ENCODE measurements around the gene GNAS.

Gene GNAS

GRCh38 chr20:58839991-58840747 is 12.3 kb upstream of the GNAS start:
- Histone ChIP-seq H3K9me3 (ENCODE audit: control insufficient read depth, low read length) (no peaks in the 10 kb centered on the region), H3K4me1 (ENCODE audit: control insufficient read depth, insufficient read depth, low read length, poor library complexity, severe bottlenecking) (no peaks in the 10 kb centered on the region), H3K4me3 (ENCODE audit: insufficient read depth, low read depth, low read length, poor library complexity, severe bottlenecking) (no peak overlapping the region), H3K27me3 (replicated peaks; ENCODE audit: control insufficient read depth, insufficient read depth, low read length, poor library complexity, severe bottlenecking) (peaks cover 9% of the 10 kb centered on the region), H3K36me3 (ENCODE audit: control insufficient read depth, insufficient read depth, low read length) (no peaks in the 10 kb centered on the region), H3K27ac (ENCODE audit: insufficient read depth, low read length, poor library complexity, severe bottlenecking) (no peak overlapping the region)
- DNase-seq = no peak

- Histone ChIP-seq H3K4me1 (ENCODE audit: control insufficient read depth, insufficient read depth, low read length, poor library complexity, severe bottlenecking) (no peaks in the 10 kb centered on the region), H3K27me3 (replicated peaks; ENCODE audit: control insufficient read depth, insufficient read depth, low read length, poor library complexity, severe bottlenecking) (peaks cover 9% of the 10 kb centered on the region), H3K9me3 (ENCODE audit: control insufficient read depth, low read length) (no peaks in the 10 kb centered on the region), H3K4me3 (ENCODE audit: insufficient read depth, low read depth, low read length, poor library complexity, severe bottlenecking) (no peak overlapping the region), H3K27ac (ENCODE audit: insufficient read depth, low read length, poor library complexity, severe bottlenecking) (no peak overlapping the region), H3K36me3 (ENCODE audit: control insufficient read depth, insufficient read depth, low read length) (no peaks in the 10 kb centered on the region)
- DNase-seq = no peak
Measured at GRCh38 chr20:58840816-58841538, 11.5 kb upstream of the GNAS start.

DNA sequence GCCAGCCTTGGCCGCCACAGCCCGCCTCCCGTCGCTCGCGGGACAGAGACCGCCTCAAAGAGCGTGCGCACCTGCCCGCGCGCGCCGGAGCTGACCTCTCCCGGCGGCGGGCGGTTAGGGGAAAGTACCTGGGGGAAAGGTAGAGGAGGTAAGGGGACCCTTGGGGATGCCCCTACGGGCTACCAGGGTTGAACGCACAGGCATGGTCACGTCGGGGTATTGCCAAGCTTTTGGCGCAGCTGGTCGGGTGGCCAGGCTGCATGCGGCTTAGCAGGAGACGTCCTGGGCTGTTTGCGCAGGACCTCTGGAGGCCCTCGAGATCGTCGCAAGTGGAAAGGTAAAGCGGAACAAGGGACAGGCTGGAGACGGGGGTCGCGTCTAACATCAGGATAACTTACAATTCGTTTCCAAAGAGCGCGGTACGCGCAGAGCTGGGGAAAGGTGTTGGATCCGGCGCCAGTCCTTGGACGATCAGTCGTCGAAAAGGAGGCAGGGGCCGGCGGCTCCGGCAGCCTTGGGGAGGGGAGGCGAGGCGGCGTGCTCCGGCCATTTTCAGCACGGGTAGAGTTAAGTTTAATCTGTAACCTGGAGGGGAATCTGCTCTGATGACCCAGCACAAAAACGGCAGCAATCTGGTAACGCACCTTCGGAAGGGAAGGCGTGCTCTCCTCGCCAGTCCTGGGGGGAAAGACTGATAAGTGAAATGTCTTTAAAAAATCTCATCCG is 10.8 kb upstream of the GNAS start:
- peaks cover 9% of the 10 kb centered on the region for H3K27me3 ChIP-seq (replicated peaks; ENCODE audit: control insufficient read depth, insufficient read depth, low read length, poor library complexity, severe bottlenecking)
- no peaks in the 10 kb centered on the region for H3K36me3 ChIP-seq (ENCODE audit: control insufficient read depth, insufficient read depth, low read length)
- no peaks in the 10 kb centered on the region for H3K9me3 ChIP-seq (ENCODE audit: control insufficient read depth, low read length)
- H3K27ac ChIP-seq (ENCODE audit: insufficient read depth, low read length, poor library complexity, severe bottlenecking) = no peak overlapping the region
- no peak overlapping the region for H3K4me3 ChIP-seq (ENCODE audit: insufficient read depth, low read depth, low read length, poor library complexity, severe bottlenecking)
- no peak for DNase-seq
- H3K4me1 ChIP-seq (ENCODE audit: control insufficient read depth, insufficient read depth, low read length, poor library complexity, severe bottlenecking) = no peaks in the 10 kb centered on the region

DNA sequence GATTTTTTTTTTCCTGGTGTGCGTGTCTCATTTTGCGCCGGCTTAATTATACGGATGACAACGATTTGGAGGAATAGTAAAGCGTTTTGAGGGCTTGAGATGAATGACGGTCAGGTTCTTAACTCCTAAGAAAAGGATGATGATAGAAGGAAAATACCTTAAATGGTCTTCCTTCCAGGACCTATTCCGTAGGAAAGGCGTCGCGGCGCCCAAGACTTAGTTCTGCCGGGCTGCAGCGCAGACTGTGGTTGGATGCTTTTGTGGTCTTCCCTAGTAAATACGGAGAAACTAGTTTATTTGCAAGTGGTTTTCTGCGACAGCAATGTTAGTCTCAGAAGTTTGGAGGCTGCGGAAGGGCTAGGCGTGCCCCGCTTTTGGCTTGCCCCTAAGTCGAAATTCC is 10.2 kb upstream of the GNAS start:
- Histone ChIP-seq H3K36me3 (ENCODE audit: control insufficient read depth, insufficient read depth, low read length) (no peaks in the 10 kb centered on the region), H3K27ac (ENCODE audit: insufficient read depth, low read length, poor library complexity, severe bottlenecking) (no peak overlapping the region), H3K4me1 (ENCODE audit: control insufficient read depth, insufficient read depth, low read length, poor library complexity, severe bottlenecking) (no peaks in the 10 kb centered on the region), H3K4me3 (ENCODE audit: insufficient read depth, low read depth, low read length, poor library complexity, severe bottlenecking) (no peak overlapping the region), H3K27me3 (replicated peaks; ENCODE audit: control insufficient read depth, insufficient read depth, low read length, poor library complexity, severe bottlenecking) (peaks cover 9% of the 10 kb centered on the region), H3K9me3 (ENCODE audit: control insufficient read depth, low read length) (no peaks in the 10 kb centered on the region)
- DNase-seq = no peak

- Histone ChIP-seq H3K9me3 (ENCODE audit: control insufficient read depth, low read length) (no peaks in the 10 kb centered on the region), H3K27ac (ENCODE audit: insufficient read depth, low read length, poor library complexity, severe bottlenecking) (no peak overlapping the region), H3K27me3 (replicated peaks; ENCODE audit: control insufficient read depth, insufficient read depth, low read length, poor library complexity, severe bottlenecking) (peaks cover 9% of the 10 kb centered on the region), H3K4me3 (ENCODE audit: insufficient read depth, low read depth, low read length, poor library complexity, severe bottlenecking) (no peak overlapping the region), H3K36me3 (ENCODE audit: control insufficient read depth, insufficient read depth, low read length) (no peaks in the 10 kb centered on the region), H3K4me1 (ENCODE audit: control insufficient read depth, insufficient read depth, low read length, poor library complexity, severe bottlenecking) (no peaks in the 10 kb centered on the region)
- DNase-seq = no peak
Measured at GRCh38 chr20:58843128-58843556, 9.4 kb upstream of the GNAS start.

- no peaks in the 10 kb centered on the region for H3K27me3 ChIP-seq (replicated peaks; ENCODE audit: control insufficient read depth, insufficient read depth, low read length, poor library complexity, severe bottlenecking)
- DNase-seq = no peak
- no peak overlapping the region for H3K4me3 ChIP-seq (ENCODE audit: insufficient read depth, low read depth, low read length, poor library complexity, severe bottlenecking)
Measured at GRCh38 chr20:58845706-58846105, 6.8 kb upstream of the GNAS start.

DNA sequence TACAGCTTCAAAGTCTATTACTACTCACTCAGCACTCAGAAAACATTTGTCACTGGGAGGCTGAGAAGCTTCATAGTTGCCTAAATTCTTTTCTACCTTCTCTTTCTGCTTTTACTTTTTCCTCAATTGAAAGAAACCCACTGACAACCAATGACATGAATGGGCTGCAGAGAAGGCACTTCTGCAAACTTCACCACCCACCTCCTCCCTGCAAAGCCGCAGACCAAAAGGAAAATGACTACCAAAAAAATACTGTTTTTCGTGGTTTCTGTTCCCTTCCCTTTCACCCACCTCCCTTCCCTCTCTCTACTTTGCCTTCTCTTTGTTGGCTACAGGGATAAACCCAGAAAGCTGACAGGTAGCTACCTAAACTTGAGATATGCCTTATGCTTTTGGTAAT is 5.1 kb upstream of the GNAS start:
- H3K4me3 ChIP-seq (ENCODE audit: insufficient read depth, low read depth, low read length, poor library complexity, severe bottlenecking) = no peak overlapping the region
- H3K9me3 ChIP-seq (ENCODE audit: control insufficient read depth, low read length) = no peaks in the 10 kb centered on the region

More at GRCh38 chr20:58845706-58846105, 6.8 kb upstream of the GNAS start:
- no peaks in the 10 kb centered on the region for H3K4me1 ChIP-seq (ENCODE audit: control insufficient read depth, insufficient read depth, low read length, poor library complexity, severe bottlenecking)
- no peak overlapping the region for H3K27ac ChIP-seq (ENCODE audit: insufficient read depth, low read length, poor library complexity, severe bottlenecking)
- no peaks in the 10 kb centered on the region for H3K9me3 ChIP-seq (ENCODE audit: control insufficient read depth, low read length)
- no peaks in the 10 kb centered on the region for H3K36me3 ChIP-seq (ENCODE audit: control insufficient read depth, insufficient read depth, low read length)

GRCh38 chr20:58850693-58851174 is 1.8 kb upstream of the GNAS start, which contains the start of gene GNAS-AS1:
TSS of gene GNAS-AS1 (minus strand) at chr20:58850902.
- H3K27ac ChIP-seq (ENCODE audit: insufficient read depth, low read length, poor library complexity, severe bottlenecking) = no peak within 1 kb of the TSS
- peak within 1 kb of the TSS; percentile 39 for H3K4me3 ChIP-seq (ENCODE audit: insufficient read depth, low read depth, low read length, poor library complexity, severe bottlenecking)

More for the DNA sequence above, 5.1 kb upstream of the GNAS start:
- no peaks in the 10 kb centered on the region for H3K27me3 ChIP-seq (replicated peaks; ENCODE audit: control insufficient read depth, insufficient read depth, low read length, poor library complexity, severe bottlenecking)
- H3K27ac ChIP-seq (ENCODE audit: insufficient read depth, low read length, poor library complexity, severe bottlenecking) = no peak overlapping the region
- H3K4me1 ChIP-seq (ENCODE audit: control insufficient read depth, insufficient read depth, low read length, poor library complexity, severe bottlenecking) = peaks cover 5% of the 10 kb centered on the region
- no peaks in the 10 kb centered on the region for H3K36me3 ChIP-seq (ENCODE audit: control insufficient read depth, insufficient read depth, low read length)
- no peak for DNase-seq

GRCh38 chr20:58851221-58851968 is 1.1 kb upstream of the GNAS start:
- H3K4me1 ChIP-seq (ENCODE audit: control insufficient read depth, insufficient read depth, low read length, poor library complexity, severe bottlenecking) = peaks cover 13% of the 10 kb centered on the region
- H3K27ac ChIP-seq (ENCODE audit: insufficient read depth, low read length, poor library complexity, severe bottlenecking) = no peak overlapping the region
- peak overlapping the region; percentile 39 for H3K4me3 ChIP-seq (ENCODE audit: insufficient read depth, low read depth, low read length, poor library complexity, severe bottlenecking)
- H3K9me3 ChIP-seq (ENCODE audit: control insufficient read depth, low read length) = no peaks in the 10 kb centered on the region
- no peak for DNase-seq
- peaks cover 21% of the 10 kb centered on the region for H3K27me3 ChIP-seq (replicated peaks; ENCODE audit: control insufficient read depth, insufficient read depth, low read length, poor library complexity, severe bottlenecking)
- H3K36me3 ChIP-seq (ENCODE audit: control insufficient read depth, insufficient read depth, low read length) = no peaks in the 10 kb centered on the region

More at GRCh38 chr20:58850693-58851174, 1.8 kb upstream of the GNAS start, which contains the start of gene GNAS-AS1:
- DNase-seq = peak; percentile 42 to 60 (median 47)
- Histone ChIP-seq H3K9me3 (ENCODE audit: control insufficient read depth, low read length) (no peaks in the 10 kb centered on the region), H3K27me3 (replicated peaks; ENCODE audit: control insufficient read depth, insufficient read depth, low read length, poor library complexity, severe bottlenecking) (peaks cover 21% of the 10 kb centered on the region), H3K36me3 (ENCODE audit: control insufficient read depth, insufficient read depth, low read length) (no peaks in the 10 kb centered on the region), H3K4me1 (ENCODE audit: control insufficient read depth, insufficient read depth, low read length, poor library complexity, severe bottlenecking) (peaks cover 13% of the 10 kb centered on the region)
